Astrocyte (in vitro differentiated cells and primary cell): ENCODE data around the gene SRD5A1. TPM values are rescaled to one million over a fixed set of nuclear protein-coding genes. Genes with fewer than 3 reads are reported as not detected.

Experiments
- DNase-seq: peaks from one replicate; pipeline ENCODE4 v3.0.0-alpha.2; 2010; ENCODE audit warnings: low read depth
- FAIRE-seq: peaks from 2 replicates; lab custom pipeline; 2011; peaks lifted over from hg19 to GRCh38; lab: Jason Lieb, UNC
- H2AFZ ChIP-seq: 2 replicates; pipeline ENCODE4 v1.6.0; 2012; ENCODE audit warnings: low read depth, low read length, inconsistent platforms
- H3K27ac ChIP-seq: 2 replicates; pipeline ENCODE4 v1.5.1; 2011; ENCODE audit warnings: low read depth, low read length, inconsistent platforms
- H3K27me3 ChIP-seq: 2 replicates; pipeline ENCODE4 v1.6.0; 2011; ENCODE audit warnings: low read length, inconsistent platforms; ENCODE audit not compliant: insufficient read depth
- H3K36me3 ChIP-seq: 2 replicates; pipeline ENCODE4 v1.5.1; 2011; ENCODE audit warnings: low read length, inconsistent platforms; ENCODE audit not compliant: insufficient read depth
- H3K4me1 ChIP-seq: 2 replicates; pipeline ENCODE4 v1.5.1; 2011; ENCODE audit warnings: low read length, inconsistent platforms; ENCODE audit not compliant: insufficient read depth
- H3K4me2 ChIP-seq: 2 replicates; pipeline ENCODE4 v1.6.0; 2012; ENCODE audit warnings: low read length, inconsistent platforms
- H3K4me3 ChIP-seq: 2 replicates; pipeline ENCODE4 v1.5.1; 2011; ENCODE audit warnings: low read depth, mild to moderate bottlenecking, low read length, inconsistent platforms; ENCODE audit not compliant: insufficient read depth
- H3K79me2 ChIP-seq: 2 replicates; pipeline ENCODE4 v1.6.0; 2012; ENCODE audit warnings: mild to moderate bottlenecking, low read length, inconsistent platforms; ENCODE audit not compliant: insufficient read depth
- H3K9ac ChIP-seq: 2 replicates; pipeline ENCODE4 v1.6.0; 2012; ENCODE audit warnings: mild to moderate bottlenecking, low read length, inconsistent platforms
- H3K9me3 ChIP-seq: 2 replicates; pipeline ENCODE4 v1.5.1; 2012; ENCODE audit warnings: low read depth, mild to moderate bottlenecking, low read length, inconsistent platforms; ENCODE audit not compliant: insufficient read depth
- H4K20me1 ChIP-seq: 2 replicates; pipeline ENCODE4 v1.6.0; 2012; ENCODE audit warnings: low read length, inconsistent platforms; ENCODE audit not compliant: insufficient read depth
- H3K27ac Mint-ChIP-seq: one replicate; pipeline ENCODE4 v1.8.0; 2021; ENCODE audit warnings: mild to moderate bottlenecking, mixed read lengths; ENCODE audit not compliant: unreplicated experiment
- H3K27me3 Mint-ChIP-seq: one replicate; pipeline ENCODE4 v1.8.0; 2021; ENCODE audit warnings: low read depth, mixed read lengths; ENCODE audit not compliant: unreplicated experiment
- H3K36me3 Mint-ChIP-seq: one replicate; pipeline ENCODE4 v1.8.0; 2021; ENCODE audit warnings: low read depth, mixed read lengths; ENCODE audit not compliant: unreplicated experiment
- H3K4me1 Mint-ChIP-seq: one replicate; pipeline ENCODE4 v1.8.0; 2021; ENCODE audit warnings: low read depth, mixed read lengths; ENCODE audit not compliant: unreplicated experiment
- H3K4me3 Mint-ChIP-seq: one replicate; pipeline ENCODE4 v1.8.0; 2021; ENCODE audit warnings: mild to moderate bottlenecking, moderate library complexity, mixed read lengths; ENCODE audit not compliant: unreplicated experiment
- H3K9me3 Mint-ChIP-seq: one replicate; pipeline ENCODE4 v1.8.0; 2021; ENCODE audit warnings: mild to moderate bottlenecking, mixed read lengths; ENCODE audit not compliant: unreplicated experiment
- EZH2 ChIP-seq: IDR thresholded peaks from 2 replicates; pipeline ENCODE4 v1.6.1; 2012; ENCODE audit warnings: mild to moderate bottlenecking, low read length, inconsistent platforms; ENCODE audit not compliant: insufficient read depth
- total RNA-seq: library from RNA; stranded (reverse); gene quantifications from 2 replicates; pipeline ENCODE4 v1.2.1, GENCODE V29; 2021
- TF ChIP-seq, protein P1 (sequence below): IDR thresholded peaks from 2 replicates; pipeline ENCODE4 v1.5.1; 2011; ENCODE audit warnings: low read depth, mild to moderate bottlenecking, inconsistent platforms, low read length, moderate library complexity; ENCODE audit not compliant: insufficient read depth

Gene SRD5A1
- total RNA-seq, 1 donor from 2014 or later, result 27.6 TPM

DNA sequence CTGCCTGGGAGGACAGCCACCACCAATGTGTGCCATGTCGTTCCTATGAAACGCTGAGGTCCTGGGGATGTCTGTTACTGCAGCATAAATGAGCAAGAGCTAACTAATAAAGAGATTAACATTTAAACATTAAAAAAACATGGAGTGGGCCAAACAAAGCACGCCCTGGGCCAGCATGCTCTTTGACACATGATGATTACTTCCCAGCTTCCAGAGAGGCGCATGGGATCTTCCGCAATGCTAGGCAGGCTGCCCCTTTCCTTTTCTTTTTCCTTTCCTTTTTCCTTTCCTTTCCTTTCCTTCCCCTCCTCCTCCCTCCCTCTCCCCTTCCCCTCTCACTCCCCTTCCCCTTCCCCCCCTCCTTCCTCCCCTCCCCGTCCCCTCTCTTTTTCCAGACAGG lies 69.4 kb downstream of the SRD5A1 start:
- Mint-ChIP-seq H3K36me3 (no peaks in the 10 kb centered on the region), H3K4me1 (peaks cover 26% of the 10 kb centered on the region), H3K4me3 (no peak overlapping the region), H3K27me3 (peaks cover 3% of the 10 kb centered on the region), H3K27ac (no peak overlapping the region), H3K9me3 (peaks cover 2% of the 10 kb centered on the region)
- H3K36me3 ChIP-seq, result no peaks in the 10 kb centered on the region
- peaks cover 33% of the 10 kb centered on the region for H3K4me1 ChIP-seq
- no peak for DNase-seq
- TF ChIP-seq EZH2, result no peak
- TF ChIP-seq, protein P1, sequence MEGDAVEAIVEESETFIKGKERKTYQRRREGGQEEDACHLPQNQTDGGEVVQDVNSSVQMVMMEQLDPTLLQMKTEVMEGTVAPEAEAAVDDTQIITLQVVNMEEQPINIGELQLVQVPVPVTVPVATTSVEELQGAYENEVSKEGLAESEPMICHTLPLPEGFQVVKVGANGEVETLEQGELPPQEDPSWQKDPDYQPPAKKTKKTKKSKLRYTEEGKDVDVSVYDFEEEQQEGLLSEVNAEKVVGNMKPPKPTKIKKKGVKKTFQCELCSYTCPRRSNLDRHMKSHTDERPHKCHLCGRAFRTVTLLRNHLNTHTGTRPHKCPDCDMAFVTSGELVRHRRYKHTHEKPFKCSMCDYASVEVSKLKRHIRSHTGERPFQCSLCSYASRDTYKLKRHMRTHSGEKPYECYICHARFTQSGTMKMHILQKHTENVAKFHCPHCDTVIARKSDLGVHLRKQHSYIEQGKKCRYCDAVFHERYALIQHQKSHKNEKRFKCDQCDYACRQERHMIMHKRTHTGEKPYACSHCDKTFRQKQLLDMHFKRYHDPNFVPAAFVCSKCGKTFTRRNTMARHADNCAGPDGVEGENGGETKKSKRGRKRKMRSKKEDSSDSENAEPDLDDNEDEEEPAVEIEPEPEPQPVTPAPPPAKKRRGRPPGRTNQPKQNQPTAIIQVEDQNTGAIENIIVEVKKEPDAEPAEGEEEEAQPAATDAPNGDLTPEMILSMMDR, result no peak
- no peaks in the 10 kb centered on the region for H4K20me1 ChIP-seq
- H3K9ac ChIP-seq, result no peak overlapping the region
- no peaks in the 10 kb centered on the region for H3K79me2 ChIP-seq
- no peak overlapping the region for H3K4me2 ChIP-seq
- H3K9me3 ChIP-seq, result no peaks in the 10 kb centered on the region
- no peaks in the 10 kb centered on the region for H3K27me3 ChIP-seq
- no peak overlapping the region for H3K27ac ChIP-seq
- no peak overlapping the region for H3K4me3 ChIP-seq
- no peak overlapping the region for H2AFZ ChIP-seq
- no peak for FAIRE-seq

DNA sequence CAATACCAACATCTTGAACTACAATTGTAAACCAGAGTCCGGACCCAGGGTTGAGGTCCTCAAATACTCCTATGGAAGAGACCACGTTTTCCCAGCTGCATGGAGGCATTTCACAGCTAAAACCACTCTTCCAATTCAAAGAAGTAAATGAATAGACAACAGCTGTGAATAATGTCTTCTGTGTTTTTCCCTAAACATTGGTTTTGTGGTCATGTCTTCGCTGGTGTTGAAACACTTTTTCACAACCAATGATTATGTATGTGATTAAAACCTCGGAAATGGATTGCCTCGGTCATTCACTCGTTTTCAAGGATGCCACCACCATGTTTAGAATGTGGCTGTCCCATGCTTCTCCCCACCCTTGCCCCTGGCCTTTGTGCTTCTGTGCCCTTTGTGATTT lies 70.6 kb downstream of the SRD5A1 start:
- Mint-ChIP-seq H3K9me3 (peaks cover 2% of the 10 kb centered on the region), H3K36me3 (no peaks in the 10 kb centered on the region), H3K27me3 (peaks cover 3% of the 10 kb centered on the region), H3K4me1 (peaks cover 28% of the 10 kb centered on the region), H3K4me3 (peak overlapping the region; percentile 72), H3K27ac (peak overlapping the region; percentile 97)
- peak overlapping the region; percentile 80 for H3K4me2 ChIP-seq
- H3K4me1 ChIP-seq, result peaks cover 33% of the 10 kb centered on the region
- peak; percentile 68 for DNase-seq
- peak overlapping the region; percentile 90 for H3K27ac ChIP-seq
- no peak for FAIRE-seq
- no peaks in the 10 kb centered on the region for H3K79me2 ChIP-seq
- TF ChIP-seq, protein P1, result no peak
- no peak for TF ChIP-seq EZH2
- no peaks in the 10 kb centered on the region for H3K36me3 ChIP-seq
- no peaks in the 10 kb centered on the region for H4K20me1 ChIP-seq
- peak overlapping the region; percentile 15 for H3K4me3 ChIP-seq
- H2AFZ ChIP-seq, result peak overlapping the region; percentile 78
- H3K9ac ChIP-seq, result peak overlapping the region; percentile 72
- H3K9me3 ChIP-seq, result no peaks in the 10 kb centered on the region
- H3K27me3 ChIP-seq, result no peaks in the 10 kb centered on the region

DNA sequence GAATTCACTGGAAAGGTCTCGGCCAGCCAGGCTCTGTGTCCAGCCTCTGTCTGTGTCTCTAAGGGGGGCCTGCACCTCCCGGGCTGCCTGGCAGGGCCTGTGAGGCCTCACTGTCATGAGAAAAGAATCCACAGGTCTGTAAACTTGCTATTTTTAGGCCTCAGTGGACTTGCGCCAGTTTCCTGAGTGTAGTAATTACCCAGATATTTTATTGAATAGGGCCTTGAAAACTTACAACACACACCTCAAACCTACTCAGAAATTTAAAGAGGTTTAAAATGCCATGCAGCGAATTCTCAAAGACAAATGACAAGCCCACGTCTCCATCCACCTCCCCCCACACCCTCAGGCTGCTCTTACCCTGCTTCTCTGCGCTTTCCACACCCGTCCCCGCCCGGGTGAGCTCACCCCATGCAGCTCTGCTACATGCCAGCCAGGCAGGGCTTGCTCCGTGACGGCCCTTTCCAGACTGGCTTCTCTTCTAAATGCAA lies 71.2 kb downstream of the SRD5A1 start:
- H3K27ac ChIP-seq, result peak overlapping the region; percentile 90
- H3K36me3 ChIP-seq, result no peaks in the 10 kb centered on the region
- H3K9me3 ChIP-seq, result no peaks in the 10 kb centered on the region
- H3K27me3 ChIP-seq, result no peaks in the 10 kb centered on the region
- Mint-ChIP-seq H3K4me1 (peaks cover 29% of the 10 kb centered on the region), H3K27me3 (peaks cover 3% of the 10 kb centered on the region), H3K4me3 (peak overlapping the region; percentile 72), H3K27ac (peak overlapping the region; percentile 97), H3K36me3 (no peaks in the 10 kb centered on the region), H3K9me3 (peaks cover 2% of the 10 kb centered on the region)
- TF ChIP-seq EZH2, result no peak
- TF ChIP-seq, protein P1, result no peak
- no peaks in the 10 kb centered on the region for H3K79me2 ChIP-seq
- H2AFZ ChIP-seq, result peak overlapping the region; percentile 78
- peak overlapping the region; percentile 80 for H3K4me2 ChIP-seq
- FAIRE-seq (no peak), DNase-seq (peak; percentile 94)
- H3K4me3 ChIP-seq, result peak overlapping the region; percentile 15
- H3K4me1 ChIP-seq, result peaks cover 33% of the 10 kb centered on the region
- peak overlapping the region; percentile 72 for H3K9ac ChIP-seq
- no peaks in the 10 kb centered on the region for H4K20me1 ChIP-seq
